Natural killer cell (primary cell): ENCODE data around the gene MAIP1. TPM values are rescaled to one million over a fixed set of nuclear protein-coding genes. Genes with fewer than 3 reads are reported as not detected.

Experiments used
- ATAC-seq, 3 donors: fragments of 150-1000 bp in 2 of 3; fragments of 200-7000 bp in 1 of 3; cut with Tn5 transposase; 1 replicate in 1 of 3; 2 replicates in 2 of 3; pipeline ENCODE4 v1.10.0; 2021; ENCODE audit warnings: mild to moderate bottlenecking in 2 of 3, moderate library complexity in 2 of 3
- DNase-seq, 2 donors: peaks; one replicate each; pipeline versions ENCODE4 v3.0.0 to v3.0.0-alpha.2; 2013 to 2021; ENCODE audit warnings: mixed read lengths in 1 of 2
- H3K27ac ChIP-seq: one replicate; pipeline ENCODE4 v1.5.1; 2013; ENCODE audit warnings: mild to moderate bottlenecking, low read length
- H3K27me3 ChIP-seq: one replicate; pipeline ENCODE4 v1.6.1; 2013; ENCODE audit warnings: low read length; ENCODE audit not compliant: control insufficient read depth, insufficient read depth
- H3K36me3 ChIP-seq: one replicate; pipeline ENCODE4 v1.6.1; 2013; ENCODE audit warnings: low read length; ENCODE audit not compliant: control insufficient read depth, insufficient read depth
- H3K4me1 ChIP-seq: one replicate; pipeline ENCODE4 v1.6.1; 2013; ENCODE audit warnings: low read length; ENCODE audit not compliant: control insufficient read depth, insufficient read depth
- H3K4me3 ChIP-seq: one replicate; pipeline ENCODE4 v1.5.1; 2013; ENCODE audit warnings: low read length
- H3K9me3 ChIP-seq: one replicate; pipeline ENCODE4 v1.6.1; 2013; ENCODE audit warnings: low read length; ENCODE audit not compliant: control insufficient read depth, insufficient read depth
- H3K27ac Mint-ChIP-seq, 2 donors: one replicate each; pipeline ENCODE4 v1.8.0; 2022; ENCODE audit warnings: mild to moderate bottlenecking in 2 of 2, mixed read lengths in 2 of 2, moderate library complexity in 1 of 2
- H3K27me3 Mint-ChIP-seq, 2 donors: one replicate each; pipeline ENCODE4 v1.8.0; 2022; ENCODE audit warnings: low read depth in 2 of 2, mixed read lengths in 2 of 2
- H3K36me3 Mint-ChIP-seq: one replicate; pipeline ENCODE4 v1.8.0; 2022; ENCODE audit warnings: mixed read lengths
- H3K4me1 Mint-ChIP-seq, 2 donors: one replicate each; pipeline ENCODE4 v1.8.0; 2022; ENCODE audit warnings: mixed read lengths in 2 of 2
- H3K4me3 Mint-ChIP-seq: one replicate; pipeline ENCODE4 v1.8.0; 2022; ENCODE audit warnings: mild to moderate bottlenecking, moderate library complexity, mixed read lengths
- H3K9me3 Mint-ChIP-seq, 2 donors: one replicate each; pipeline ENCODE4 v1.8.0; 2022; ENCODE audit warnings: mixed read lengths in 2 of 2
- CTCF ChIP-seq: fragments of 200-600 bp; IDR thresholded peaks from one replicate; pipeline ENCODE4 v1.8.0; 2022; ENCODE audit warnings: antibody characterized with exemption
- WGBS: methylation state at CpG from one replicate; pipeline ENCODE4 v1.1.7; 2013; ENCODE audit warnings: missing lambda C conversion rate; ENCODE audit not compliant: insufficient coverage; 5-methylcytosine and 5-hydroxymethylcytosine counted together
- intact Hi-C: fragments of 100-400 bp; cut with micrococcal nuclease; formaldehyde crosslinking; loops from one replicate; pipeline ENCODE4 v1.14.2; 2022
- total RNA-seq, 4 donors: library from RNA; stranded (reverse); fragments of 120-200 nt in 1 of 4; gene quantifications; one replicate each; pipeline versions ENCODE4 v1.2.3 to v1.2.4, GENCODE V29; 2013 to 2022

MAIP1 gene
- total RNA-seq, 3 donors from 2014 or later (not counting 1 experiment from before 2014, with no cell fraction given), result 23.5 to 26.4 (median 23.6) TPM

GRCh38 chr2:199979398-199979797 is 24.0 kb downstream of the MAIP1 start:
- no peaks in the 10 kb centered on the region for H3K4me1 ChIP-seq
- H3K4me3 Mint-ChIP-seq, result no peak overlapping the region
- WGBS, result 75% methylated on average over 4 of the region's 5 CpGs
- H3K4me3 ChIP-seq, result no peak overlapping the region
- H3K9me3 Mint-ChIP-seq, result no peaks in the 10 kb centered on the region
- intact Hi-C loops, result no loop called here
- no peaks in the 10 kb centered on the region for H3K36me3 ChIP-seq
- H3K27ac Mint-ChIP-seq, result no peak overlapping the region
- H3K9me3 ChIP-seq, result no peaks in the 10 kb centered on the region
- H3K27me3 Mint-ChIP-seq, result peaks cover 0 to 4% of the 10 kb centered on the region in 2 donors
- DNase-seq (no peak), ATAC-seq (no peak)
- no peak overlapping the region for H3K27ac ChIP-seq
- no peaks in the 10 kb centered on the region for H3K27me3 ChIP-seq
- peaks cover 8% of the 10 kb centered on the region for H3K36me3 Mint-ChIP-seq
- no peak for TF ChIP-seq CTCF
- peaks cover 6% of the 10 kb centered on the region in 2 donors for H3K4me1 Mint-ChIP-seq

GRCh38 chr2:199979832-199980628 is 24.6 kb downstream of the MAIP1 start:
- Mint-ChIP-seq H3K9me3 (no peaks in the 10 kb centered on the region), H3K36me3 (peaks cover 8% of the 10 kb centered on the region), H3K27me3 (peaks cover 0 to 4% of the 10 kb centered on the region in 2 donors), H3K4me1 (peaks cover 6% of the 10 kb centered on the region in 2 donors), H3K4me3 (no peak overlapping the region), H3K27ac (no peak overlapping the region)
- peak; percentile 70 to 80 (median 75) for ATAC-seq
- Histone ChIP-seq H3K4me1 (no peaks in the 10 kb centered on the region), H3K4me3 (no peak overlapping the region), H3K27ac (no peak overlapping the region), H3K9me3 (no peaks in the 10 kb centered on the region), H3K27me3 (no peaks in the 10 kb centered on the region), H3K36me3 (no peaks in the 10 kb centered on the region)
- peak; percentile 84 for TF ChIP-seq CTCF
- DNase-seq, result peak; percentile 70 to 85
- intact Hi-C loops, result loop anchor here (1.0 kb wide), 1 partner anchor 501 kb away; no protein-coding TSS in a partner anchor
- 21% methylated on average over 12 of the region's 12 CpGs for WGBS

- Histone ChIP-seq H3K4me3 (no peak overlapping the region), H3K36me3 (no peaks in the 10 kb centered on the region), H3K27ac (no peak overlapping the region), H3K4me1 (peaks cover 3% of the 10 kb centered on the region), H3K27me3 (no peaks in the 10 kb centered on the region), H3K9me3 (no peaks in the 10 kb centered on the region)
- no peak overlapping the region for H3K27ac Mint-ChIP-seq
- ATAC-seq (no peak), DNase-seq (no peak)
- no peaks in the 10 kb centered on the region for H3K9me3 Mint-ChIP-seq
- no peaks in the 10 kb centered on the region for H3K36me3 Mint-ChIP-seq
- no peak overlapping the region for H3K4me3 Mint-ChIP-seq
- intact Hi-C loops, result no loop called here
- H3K27me3 Mint-ChIP-seq, result peaks cover 0 to 4% of the 10 kb centered on the region in 2 donors
- H3K4me1 Mint-ChIP-seq, result peaks cover 6 to 10% of the 10 kb centered on the region in 2 donors
- TF ChIP-seq CTCF, result no peak
- WGBS, result 95% methylated on average over 5 of the region's 5 CpGs
Measured at GRCh38 chr2:199982126-199982843, 26.9 kb downstream of the MAIP1 start.
